HG02840 (cell line): ENCODE data around the gene PFDN4.

Experiments used
- ATAC-seq: cut with Tn5 transposase; IDR thresholded peaks from one replicate; pipeline ENCODE4 v1.9.1; 2021; ENCODE audit warnings: mild to moderate bottlenecking, moderate library complexity, moderate number of reproducible peaks; ENCODE audit not compliant: unreplicated experiment, low FRiP score

Gene PFDN4

DNA sequence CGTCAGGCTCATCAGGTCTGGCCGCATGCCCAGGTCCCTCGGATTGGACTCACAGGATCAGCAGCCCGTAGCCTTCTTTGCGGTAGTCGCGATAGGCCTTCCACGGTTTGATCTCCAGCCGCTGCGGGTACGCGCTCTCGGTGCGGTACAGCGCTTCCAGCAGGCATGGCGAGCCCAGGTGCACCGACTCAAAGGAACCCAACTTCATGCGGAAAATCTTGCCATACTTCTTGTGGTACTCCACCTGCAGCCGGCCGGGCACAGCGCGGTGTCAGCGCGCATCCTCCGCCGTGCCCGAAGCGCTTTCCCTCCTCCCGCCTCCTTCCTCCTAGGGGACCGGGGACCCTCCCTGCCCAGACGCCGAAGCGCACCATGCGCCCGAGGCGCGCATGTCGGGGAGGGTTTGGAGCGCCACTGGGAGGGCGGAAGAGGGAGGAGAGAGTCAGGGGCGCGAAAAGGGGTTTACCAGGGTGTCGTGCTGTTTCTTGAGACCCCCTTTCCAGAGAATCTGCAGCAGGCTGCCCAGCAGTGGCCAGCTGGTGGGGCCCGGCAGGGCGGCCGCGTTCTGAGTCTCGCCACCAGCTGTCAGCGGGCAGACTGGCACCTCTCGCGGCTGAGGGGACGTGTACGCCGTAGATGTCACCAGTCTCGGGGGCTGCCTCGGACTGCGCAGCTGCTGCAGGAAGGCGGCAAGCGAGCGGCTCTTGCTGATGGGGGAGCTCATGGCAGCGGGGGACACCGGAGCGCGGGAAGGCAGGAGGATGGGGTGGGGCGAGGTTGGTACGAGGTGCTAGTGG lies 34.8 kb upstream of the PFDN4 start:
- no peak for ATAC-seq

DNA sequence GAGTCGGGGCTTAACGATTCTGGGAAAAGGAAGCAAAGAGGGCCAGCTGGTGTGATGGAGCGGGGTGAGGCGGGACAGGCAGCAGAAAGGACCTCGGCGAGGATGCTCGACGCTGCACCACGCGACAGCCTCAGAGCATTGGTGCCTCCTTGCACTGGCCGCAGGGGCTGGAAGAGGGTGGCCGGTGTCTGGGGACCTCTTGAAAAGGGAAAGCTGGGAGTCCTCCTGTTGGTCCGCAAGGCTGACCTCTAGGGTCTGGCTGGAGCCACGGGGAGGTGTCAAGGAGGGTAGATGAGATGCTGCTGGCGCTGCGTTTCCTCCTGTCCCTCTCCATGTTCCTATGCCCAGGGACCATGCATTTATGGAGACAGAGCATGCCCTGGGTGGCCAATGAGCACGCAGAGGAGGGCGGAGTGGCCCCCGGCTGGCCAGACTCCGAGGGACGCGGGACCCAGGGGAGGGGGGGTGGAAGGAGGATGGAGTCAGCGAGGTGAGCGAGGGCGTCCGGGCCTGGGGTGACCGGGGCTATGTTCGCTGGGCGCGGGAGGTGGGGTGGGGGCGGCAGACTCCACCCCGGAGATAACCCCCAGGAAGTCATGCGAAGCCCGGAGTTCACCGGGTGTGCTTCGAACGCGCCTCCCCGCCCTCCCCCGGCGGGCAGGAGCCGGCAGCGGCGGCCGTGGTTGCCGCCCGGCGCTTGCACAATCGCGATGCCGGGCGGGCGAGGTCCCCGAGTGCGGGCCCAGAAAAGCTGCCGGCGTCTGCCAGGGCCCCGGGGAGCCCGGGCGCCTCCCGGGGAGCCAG lies 34.0 kb upstream of the PFDN4 start, which contains the start of gene CYP24A1:
CYP24A1 (minus strand) TSS at position 334 of the 804 bp plus-strand sequence. CDS start 407 bp downstream, outside the sequence.
- no peak for ATAC-seq

DNA sequence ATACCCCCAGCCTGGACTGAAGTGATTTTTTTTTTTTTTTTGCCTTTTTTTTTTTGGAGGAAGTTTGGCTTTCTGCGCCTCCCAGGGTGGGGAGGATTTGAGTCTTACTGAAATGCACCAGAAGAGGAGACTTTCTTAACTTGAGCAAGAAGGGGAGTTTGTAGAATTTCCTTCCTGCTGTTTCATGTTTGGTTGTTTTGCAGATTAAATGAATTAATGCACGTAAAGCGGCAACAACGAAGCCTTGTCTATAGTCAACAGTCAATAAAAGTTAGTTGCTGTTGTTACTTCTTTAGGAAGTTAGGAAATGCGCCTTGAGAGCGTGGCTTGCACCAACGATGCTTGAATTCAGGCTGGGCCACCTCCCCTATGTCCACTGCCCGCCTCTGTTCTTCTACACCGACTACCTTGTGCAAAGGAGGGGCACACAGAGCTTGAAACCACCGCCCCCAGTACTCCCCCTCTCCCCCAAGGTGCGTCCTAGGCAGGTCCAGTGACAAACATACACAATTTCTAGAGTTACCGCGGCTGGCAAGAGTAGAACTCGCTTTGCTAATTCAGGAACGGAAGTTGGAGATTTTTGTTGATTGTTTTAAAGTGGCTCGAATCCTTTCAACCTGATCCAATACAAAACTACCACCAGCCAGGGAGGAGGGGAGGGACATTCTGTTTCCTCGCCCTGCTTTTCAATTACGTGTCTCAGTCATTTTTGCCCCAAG lies 33.3 kb upstream of the PFDN4 start:
- ATAC-seq = no peak

DNA sequence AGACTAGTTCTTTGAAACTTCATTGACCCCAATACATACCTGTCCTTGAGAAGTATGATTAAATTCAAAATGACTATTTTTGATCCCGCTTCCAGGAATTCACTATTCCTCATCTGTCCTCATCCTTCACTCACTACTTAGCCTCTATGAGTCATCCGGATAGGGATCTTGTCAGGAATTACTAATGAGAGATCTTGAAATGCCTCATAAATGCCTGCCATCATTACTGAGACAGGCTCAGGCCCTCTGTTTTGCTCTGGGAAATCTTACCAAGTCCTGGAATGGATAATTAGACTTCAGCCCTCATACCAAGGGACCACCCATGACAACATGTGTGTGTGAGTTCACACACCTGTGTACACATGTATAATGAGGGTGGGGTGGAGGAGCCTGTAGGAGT lies 31.3 kb upstream of the PFDN4 start:
- no peak for ATAC-seq

DNA sequence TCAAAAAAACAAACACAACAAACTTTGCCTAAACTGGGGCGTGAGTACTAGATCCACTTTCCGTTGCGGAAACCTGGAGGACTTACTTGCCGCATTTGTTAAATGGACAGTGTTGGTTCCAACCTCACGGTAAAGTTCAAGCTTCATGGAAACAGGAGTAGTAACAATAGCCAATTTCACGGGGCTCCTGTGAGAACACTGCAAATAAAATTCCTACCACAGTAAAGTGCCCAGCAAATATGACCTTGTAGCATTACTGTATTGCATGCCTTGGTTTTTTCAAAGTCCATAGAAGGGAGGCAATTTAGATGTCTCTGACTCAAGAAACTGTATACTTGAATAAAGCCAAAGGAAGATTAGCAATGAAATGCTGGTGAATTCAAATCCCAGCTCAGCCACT lies 30.5 kb upstream of the PFDN4 start:
- ATAC-seq = no peak

DNA sequence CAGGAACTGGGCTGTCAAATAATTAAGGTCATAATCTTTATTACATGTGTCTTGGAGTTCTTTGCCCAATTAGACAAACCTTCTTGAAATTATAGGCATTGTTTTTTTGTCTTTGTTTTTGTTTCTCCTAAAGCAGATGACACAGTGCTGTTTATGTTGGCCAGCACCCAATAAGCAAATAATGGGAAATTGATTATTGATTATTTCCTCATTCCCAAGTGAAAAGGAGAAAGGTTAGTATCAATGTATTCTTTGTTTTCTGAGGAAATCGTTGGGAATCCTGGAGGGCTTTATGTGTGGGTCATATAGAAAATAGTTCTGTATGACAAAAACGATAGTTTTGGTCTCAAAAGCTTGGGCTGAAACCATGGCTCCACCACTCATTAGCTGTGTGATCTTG lies 29.6 kb upstream of the PFDN4 start:
- no peak for ATAC-seq

DNA sequence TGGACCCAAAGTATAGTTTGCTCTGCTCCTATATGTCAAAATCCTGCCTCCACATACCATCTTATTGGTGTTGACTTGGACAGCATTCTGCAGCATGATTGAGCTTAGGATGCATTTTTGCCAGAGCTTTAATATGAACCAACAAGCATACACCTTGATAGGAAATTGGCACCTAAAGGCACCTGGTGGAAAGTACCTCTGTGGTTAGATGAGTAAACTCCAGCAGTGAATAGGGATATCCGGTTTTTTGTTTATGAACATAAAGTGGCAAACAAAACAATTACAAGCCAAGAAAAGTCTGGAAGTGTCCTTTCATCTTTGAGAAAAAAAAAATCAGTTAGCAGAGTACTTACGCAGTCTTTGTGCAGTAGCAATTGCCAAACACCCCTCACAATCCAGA lies 27.9 kb upstream of the PFDN4 start:
- no peak for ATAC-seq

DNA sequence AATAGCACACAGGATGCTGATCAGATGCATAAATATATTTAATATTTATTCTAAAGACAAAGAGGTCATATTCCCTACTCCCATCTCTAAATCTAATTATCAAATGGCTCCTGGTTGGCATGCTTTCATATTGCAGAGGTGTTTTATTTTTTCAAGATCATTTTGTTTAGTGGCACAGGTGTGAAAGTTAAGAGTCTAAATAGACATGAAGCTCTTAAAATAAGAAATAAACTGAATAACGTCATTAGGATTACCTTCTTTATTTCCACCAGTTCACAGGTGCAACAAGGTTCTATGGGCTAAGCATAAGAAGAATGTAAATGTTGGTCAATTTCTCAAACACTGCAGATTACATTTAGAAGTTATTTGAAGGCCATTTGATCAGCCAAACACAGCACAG lies 27.0 kb upstream of the PFDN4 start:
- ATAC-seq = no peak

DNA sequence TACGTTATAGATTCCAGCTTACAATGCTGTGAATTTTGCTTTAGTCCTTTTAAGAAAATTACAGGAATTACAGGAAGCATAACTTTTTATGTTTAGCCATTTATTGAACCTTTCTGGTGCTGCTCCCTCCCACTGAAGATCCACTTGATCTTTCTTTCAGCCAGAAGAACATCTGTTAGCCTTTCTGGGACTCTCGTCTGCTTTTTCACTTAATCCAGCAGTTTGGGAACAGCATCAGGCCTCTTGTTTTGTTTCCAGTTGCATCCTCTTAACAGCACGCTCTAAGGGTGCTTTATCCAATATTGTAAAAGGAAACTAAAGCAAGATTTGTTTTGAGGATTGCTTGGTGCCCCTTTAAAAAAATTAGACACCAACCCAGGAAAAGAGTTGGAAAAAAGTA lies 23.8 kb upstream of the PFDN4 start:
- no peak for ATAC-seq

DNA sequence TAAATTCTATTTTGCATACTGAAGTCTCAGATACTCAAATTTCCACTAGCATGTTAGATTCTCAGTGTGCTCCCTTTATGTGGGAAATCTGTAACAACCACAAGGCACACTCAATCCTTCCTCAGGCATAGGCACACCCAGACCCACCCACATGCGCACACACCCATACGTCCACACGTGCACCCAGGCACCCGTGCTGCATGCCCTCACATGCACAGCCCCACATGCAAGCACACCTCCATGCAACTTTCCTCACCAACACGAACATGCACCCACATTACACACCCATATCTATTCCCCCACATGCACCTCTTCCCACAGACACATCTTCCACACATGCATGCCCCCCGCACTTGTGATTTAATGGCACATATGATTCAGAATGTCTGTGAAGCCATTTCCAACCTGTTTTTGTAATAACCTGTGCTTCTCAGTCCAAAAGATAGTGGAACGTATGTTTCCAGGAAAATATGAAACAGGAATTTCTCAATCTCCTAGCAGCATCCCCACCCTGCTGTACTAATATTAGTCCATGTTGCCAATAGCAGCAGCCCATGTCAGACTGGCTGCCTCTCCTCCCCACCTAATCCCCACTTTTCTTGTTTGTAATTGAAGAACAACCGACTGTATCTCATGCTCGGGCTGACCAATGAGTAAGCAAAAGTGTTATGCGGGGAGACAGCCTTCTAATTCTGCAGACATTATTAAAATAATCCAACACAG lies 22.8 kb upstream of the PFDN4 start:
- ATAC-seq = no peak

DNA sequence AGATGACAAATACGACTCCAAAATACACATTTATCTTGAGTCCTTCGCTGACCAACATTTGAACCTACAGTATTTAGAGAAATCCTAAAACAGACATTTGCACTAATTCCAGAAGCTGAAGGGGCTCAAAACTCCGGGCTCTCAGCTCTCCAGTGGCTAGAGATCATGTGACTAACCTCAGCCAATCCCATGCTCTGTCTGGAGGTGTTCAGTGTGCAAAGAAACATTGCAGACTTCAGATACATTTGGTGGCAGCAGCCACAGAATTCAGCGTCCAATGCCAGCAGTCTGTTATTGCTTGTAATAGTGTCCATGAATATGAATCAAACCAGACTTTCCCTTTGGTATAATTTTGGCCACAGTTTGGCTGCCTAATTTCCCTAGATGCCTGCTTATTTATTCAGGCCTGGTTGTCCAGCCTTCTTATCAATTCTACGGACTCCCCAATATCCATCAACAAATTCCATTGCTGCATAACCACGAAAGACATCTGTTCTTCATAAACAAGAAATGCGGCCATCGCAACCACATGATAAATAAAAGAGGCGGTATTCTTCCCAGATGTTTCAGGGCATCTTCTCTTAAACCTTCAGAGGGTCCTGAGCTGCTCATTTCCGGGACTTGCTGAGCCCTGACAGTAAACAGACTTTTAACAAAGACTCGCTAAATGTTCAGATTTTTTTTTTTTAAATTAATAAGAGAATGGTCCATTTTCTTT lies 19.6 kb upstream of the PFDN4 start:
- no peak for ATAC-seq

DNA sequence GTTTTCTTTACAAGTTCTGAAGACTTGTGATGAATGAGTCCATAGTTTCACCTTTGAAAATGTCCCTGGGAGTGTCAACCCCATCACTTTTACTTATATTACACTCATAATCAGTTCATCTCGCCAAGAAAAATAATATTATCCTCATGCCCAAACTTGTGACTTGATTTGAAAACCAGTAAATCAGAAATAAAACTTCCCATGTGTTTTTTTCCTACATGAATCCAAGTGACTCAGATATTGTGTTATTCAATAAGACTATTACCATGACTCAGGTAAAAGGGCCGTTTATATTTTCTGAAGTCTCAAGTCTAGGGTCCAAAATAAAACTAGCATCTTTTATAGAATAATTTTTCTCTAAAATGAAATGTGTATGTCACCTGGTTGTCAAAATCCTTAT lies 18.3 kb upstream of the PFDN4 start:
- ATAC-seq = no peak

DNA sequence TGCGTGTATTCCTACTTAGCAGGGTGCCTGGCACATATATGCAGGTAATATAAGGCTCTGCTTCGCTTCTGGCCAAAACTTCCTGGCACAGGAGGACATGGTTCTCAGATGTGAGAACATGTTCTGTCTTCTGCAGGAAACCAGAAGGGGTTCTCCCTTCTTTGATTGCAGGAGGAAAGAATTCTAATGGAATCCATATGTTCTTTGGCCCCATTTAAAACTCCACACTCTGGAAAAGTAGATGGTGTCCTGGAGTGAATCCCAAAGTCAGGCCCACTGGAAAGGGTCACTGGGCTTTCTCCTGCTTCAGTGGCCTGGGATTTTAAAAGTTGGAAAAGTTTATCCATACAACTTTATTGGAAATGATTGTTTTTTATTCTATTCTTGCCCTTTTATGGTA lies 17.7 kb upstream of the PFDN4 start:
- no peak for ATAC-seq

DNA sequence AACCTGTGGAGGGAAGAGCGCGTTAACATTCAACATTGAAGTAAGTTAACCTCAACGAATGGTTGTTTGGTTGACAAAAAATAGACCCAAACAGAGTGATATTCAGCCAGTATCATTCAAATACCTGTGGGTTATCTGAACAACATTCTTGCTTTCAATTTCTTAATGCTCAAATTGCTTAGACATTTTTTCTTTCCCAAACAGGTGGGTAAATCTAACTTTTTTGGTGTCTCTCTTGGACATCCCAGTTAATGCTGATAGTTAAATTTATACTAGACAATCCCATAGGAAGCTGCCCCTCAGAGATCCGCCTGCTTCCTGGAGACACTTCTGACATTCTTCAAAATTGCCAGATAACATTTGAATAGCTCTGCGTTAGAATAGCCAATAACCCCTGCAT lies 14.1 kb upstream of the PFDN4 start:
- no peak for ATAC-seq

DNA sequence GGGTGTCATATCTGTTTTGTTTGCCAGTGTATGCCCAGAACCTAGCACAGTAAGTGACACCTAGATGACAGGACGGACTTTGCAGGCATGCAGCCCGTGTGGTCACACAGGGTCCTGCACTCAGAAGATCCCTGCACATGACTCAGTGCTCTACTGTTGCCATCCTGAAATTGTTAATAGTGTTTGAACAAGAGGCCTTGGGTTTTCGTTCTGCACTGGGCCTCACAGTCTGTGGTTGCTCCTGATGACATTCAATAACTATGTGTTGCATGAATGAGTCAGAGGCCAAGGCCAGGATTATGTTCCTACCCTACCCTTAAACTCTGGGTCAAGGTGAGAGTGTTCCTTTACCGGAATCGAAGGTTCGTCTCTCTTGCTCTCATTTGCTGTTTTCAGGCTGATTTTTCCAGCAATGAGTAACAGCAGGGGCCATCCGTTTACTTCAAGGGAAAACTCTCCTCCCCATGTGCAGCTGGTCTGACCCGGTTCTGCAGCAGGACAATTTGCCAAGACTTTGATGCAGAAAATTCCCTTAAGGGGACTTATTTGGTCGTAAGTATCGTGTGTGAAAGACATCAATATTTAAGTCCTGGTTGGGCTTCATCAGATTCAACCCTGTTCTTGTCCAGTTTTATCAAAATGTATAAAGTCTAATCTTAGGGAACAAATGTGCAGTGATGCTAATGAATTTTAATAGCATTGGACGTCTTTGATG lies 13.0 kb upstream of the PFDN4 start:
- ATAC-seq = no peak

DNA sequence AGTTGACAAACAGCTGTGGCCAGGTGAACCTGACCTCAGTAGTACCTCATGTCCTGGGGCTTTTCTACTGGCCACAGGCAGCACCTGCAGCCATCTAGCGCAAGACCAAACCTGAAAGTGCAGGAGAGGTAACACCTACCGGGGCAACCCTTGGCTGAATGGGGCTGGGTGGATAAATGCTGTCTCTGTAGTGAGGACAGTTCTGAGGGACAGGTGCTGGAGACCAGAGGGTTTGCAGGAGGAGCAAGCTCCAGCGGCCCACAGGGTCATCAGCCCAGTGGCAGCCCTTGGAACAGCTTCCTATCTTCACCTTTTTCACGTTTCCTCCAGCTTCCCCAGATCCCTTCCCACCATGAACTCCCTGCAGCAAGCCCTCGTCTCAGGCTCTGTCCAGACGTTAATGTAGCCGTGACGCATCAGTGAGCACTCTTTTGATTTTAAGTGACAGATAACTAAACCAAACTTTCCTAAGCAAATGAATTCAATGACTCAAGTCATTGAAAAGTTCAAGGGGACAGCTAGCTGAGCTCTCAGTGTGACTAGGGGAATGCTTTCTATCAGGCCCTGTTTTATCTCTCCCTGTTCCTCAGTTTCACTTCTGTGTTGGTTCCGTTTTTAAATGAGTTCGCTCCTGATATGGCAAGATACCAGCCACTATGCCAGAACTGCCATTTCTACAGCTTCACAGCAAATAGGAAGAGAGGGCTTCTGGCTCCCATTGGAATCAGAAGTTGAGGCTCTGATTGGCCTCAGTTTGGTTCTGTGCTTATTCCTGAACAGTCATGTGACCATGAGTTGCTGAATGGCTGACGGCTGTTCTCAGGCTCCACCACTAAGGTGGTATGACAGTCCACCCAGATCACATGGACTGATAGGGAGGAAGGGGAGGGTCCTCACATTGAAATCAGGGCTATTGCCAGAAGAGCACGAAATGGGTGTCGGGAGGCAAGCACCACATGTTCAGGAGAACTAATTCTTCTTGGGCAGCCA lies 12.1 kb upstream of the PFDN4 start:
- ATAC-seq = no peak

DNA sequence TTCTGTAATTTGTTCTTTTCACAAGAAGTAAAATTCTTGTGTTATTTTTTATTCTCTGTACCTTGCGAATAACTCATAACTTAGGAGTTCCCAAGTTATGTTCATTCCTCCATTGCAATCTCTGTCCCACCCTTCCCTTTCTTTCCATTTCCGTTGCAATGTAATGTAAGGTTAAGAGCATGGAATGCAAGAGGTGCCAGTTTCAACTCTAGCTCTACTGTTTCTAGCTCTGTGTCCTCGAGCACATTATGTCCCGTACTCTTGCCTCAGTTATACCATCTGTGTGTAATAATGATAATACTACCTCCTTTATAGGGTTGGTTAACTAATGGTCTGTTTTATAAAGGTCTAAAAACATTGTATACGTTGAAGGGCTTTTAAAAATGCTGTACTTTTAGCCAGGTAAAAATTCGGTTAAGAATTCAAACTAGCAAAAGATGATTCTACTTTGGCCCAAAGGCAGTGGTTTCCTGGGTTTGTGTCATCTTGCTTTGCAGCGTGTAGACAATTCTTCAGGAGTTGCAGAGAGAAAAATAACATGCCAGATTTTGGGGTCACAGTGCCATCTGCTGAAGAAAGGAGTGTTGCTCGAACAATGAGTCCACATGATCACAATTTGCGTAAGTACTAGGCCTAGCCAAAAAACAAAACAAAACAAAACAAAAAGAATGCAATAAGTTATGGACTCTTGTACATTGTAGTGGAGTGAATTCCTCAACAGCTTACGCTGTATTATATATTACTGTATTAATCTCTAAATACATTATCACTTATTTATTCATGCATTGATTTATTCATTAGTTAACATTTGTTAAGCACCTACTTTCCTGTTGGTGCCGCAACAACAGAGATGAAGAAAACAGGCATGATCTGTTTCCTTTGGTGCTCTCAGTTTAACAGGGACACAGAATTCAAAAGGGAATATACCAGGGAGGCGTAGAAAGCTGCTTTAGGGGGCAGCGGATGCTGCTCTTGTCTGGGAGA lies 10.0 kb upstream of the PFDN4 start:
- ATAC-seq = no peak
